Small intestine (tissue), 7 donors: ENCODE measurements around the gene RBP5. TPM values are rescaled to one million over a fixed set of nuclear protein-coding genes. Genes with fewer than 3 reads are reported as not detected.

Experiments
- DNase-seq, 2 donors: peaks; one replicate each; pipeline versions ENCODE4 v3.0.0 to v3.0.0-alpha.2; 2013
- FAIRE-seq: peaks from 2 replicates; lab custom pipeline; 2012; peaks lifted over from hg19 to GRCh38; lab: Jason Lieb, UNC
- H3K27ac ChIP-seq, 3 donors: one replicate each; pipeline ENCODE4 v1.5.1; 2013; ENCODE audit warnings: low read length in 2 of 3, mild to moderate bottlenecking in 2 of 3, control low read depth in 1 of 3, inconsistent platforms in 1 of 3, low read depth in 1 of 3, moderate library complexity in 1 of 3
- H3K27me3 ChIP-seq, 3 donors: one replicate each; pipeline ENCODE4 v1.6.1; 2013; ENCODE audit warnings: low read length in 3 of 3, inconsistent platforms in 1 of 3; ENCODE audit not compliant: control insufficient read depth in 3 of 3, insufficient read depth in 3 of 3
- H3K36me3 ChIP-seq, 3 donors: one replicate each; pipeline ENCODE4 v1.6.1; 2013; ENCODE audit warnings: low read length in 3 of 3, inconsistent platforms in 1 of 3, low read depth in 1 of 3, mild to moderate bottlenecking in 1 of 3, moderate library complexity in 1 of 3; ENCODE audit not compliant: control insufficient read depth in 3 of 3, insufficient read depth in 2 of 3
- H3K4me1 ChIP-seq, 3 donors: one replicate each; pipeline ENCODE4 v1.6.1; 2013; ENCODE audit warnings: low read length in 2 of 3, inconsistent platforms in 1 of 3, low read depth in 1 of 3, mild to moderate bottlenecking in 1 of 3, moderate library complexity in 1 of 3; ENCODE audit not compliant: control insufficient read depth in 3 of 3, insufficient read depth in 2 of 3
- H3K4me3 ChIP-seq, 3 donors: one replicate each; pipeline ENCODE4 v1.5.1; 2013; ENCODE audit warnings: low read length in 3 of 3, control low read depth in 1 of 3, inconsistent platforms in 1 of 3, low read depth in 1 of 3, mild to moderate bottlenecking in 1 of 3, moderate library complexity in 1 of 3
- H3K9me3 ChIP-seq, 2 donors: one replicate each; pipeline ENCODE4 v1.6.1; 2013; ENCODE audit warnings: low read depth in 1 of 2, low read length in 1 of 2; ENCODE audit not compliant: control insufficient read depth in 2 of 2, insufficient read depth in 1 of 2
- WGBS, 3 donors: extraction: QIAGEN DNeasy Blood & Tissue Kit; methylation state at CpG; one replicate each; pipeline ENCODE4 v1.1.7; 2013; 5-methylcytosine and 5-hydroxymethylcytosine counted together
- polyA plus RNA-seq, 4 donors: library from polyadenylated mRNA; stranded (reverse) in 3 of 4; unstranded in 1 of 4; fragments of 200-250 nt in 3 of 4; fragments of 120-200 nt in 1 of 4; gene quantifications; one replicate each; pipeline versions ENCODE4 v1.2.1 to v1.2.3, GENCODE V29; 2013
- donor health status: healthy with polysubstance abuse.
- donor health status: control.
- donor health status: control.
- donor health status: Bipolar disorder and iron deficiency.
- donor health status: healthy.

Gene RBP5
- polyA plus RNA-seq, 4 donors: 0.67 to 19.0 (median 7.8) TPM

DNA sequence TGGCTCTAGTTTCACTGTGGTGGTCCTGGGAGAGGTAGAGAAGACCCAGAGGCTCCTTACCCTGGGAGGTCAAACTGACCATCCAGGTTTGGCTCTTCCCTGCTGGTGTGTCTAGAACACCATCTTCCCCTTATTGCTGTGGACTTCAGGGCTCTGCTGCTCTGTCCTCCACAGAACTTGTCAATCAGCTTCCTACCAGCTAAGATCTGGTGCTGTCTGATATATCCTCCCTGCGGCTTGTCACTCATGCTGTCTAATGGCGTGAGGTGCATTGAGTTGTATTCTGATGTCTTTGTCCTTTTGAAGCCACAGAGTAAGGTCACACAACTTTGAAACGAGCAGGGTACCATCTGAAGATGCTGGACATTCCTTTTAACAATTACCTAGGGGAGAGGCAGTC is 12.5 kb downstream of the RBP5 start:
- H3K36me3 ChIP-seq: peaks cover 0 to 62% (median 0%) of the 10 kb centered on the region in 3 donors
- WGBS, 3 donors: 83 to 88% (median 86%) methylated on average over 3 of the region's 3 CpGs
- no peak overlapping the region for H3K27ac ChIP-seq
- no peaks in the 10 kb centered on the region for H3K27me3 ChIP-seq
- H3K4me3 ChIP-seq: no peak overlapping the region
- FAIRE-seq: no peak
- no peaks in the 10 kb centered on the region for H3K9me3 ChIP-seq
- no peak for DNase-seq
- H3K4me1 ChIP-seq: peaks cover 0 to 18% (median 3%) of the 10 kb centered on the region in 3 donors

DNA sequence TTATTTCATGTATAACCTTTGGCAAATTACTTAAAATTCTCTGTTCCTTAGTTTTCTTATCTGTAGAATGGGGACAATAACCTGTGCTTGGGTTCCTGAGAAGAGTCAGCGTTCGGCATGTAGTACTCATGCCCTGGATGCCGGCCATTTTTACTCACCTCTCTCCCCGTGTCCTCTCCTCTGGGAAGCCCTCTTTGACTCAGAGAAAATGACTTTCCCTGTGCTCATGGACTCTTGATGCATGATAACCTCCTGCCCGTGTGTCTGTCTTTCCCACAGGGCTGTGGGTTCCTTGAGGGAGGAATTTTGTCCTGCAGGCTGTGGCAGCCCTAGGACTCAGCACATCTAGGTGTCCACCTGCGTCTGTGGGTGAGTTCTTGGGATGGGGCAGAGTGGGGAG is 13.8 kb downstream of the RBP5 start:
- Histone ChIP-seq H3K27ac (no peak overlapping the region), H3K27me3 (no peaks in the 10 kb centered on the region), H3K9me3 (no peaks in the 10 kb centered on the region), H3K36me3 (peaks cover 0 to 59% (median 0%) of the 10 kb centered on the region in 3 donors), H3K4me1 (peaks cover 0 to 18% (median 3%) of the 10 kb centered on the region in 3 donors), H3K4me3 (no peak overlapping the region)
- FAIRE-seq: no peak
- no peak for DNase-seq
- WGBS, 3 donors: 87 to 93% (median 87%) methylated on average over 6 of the region's 6 CpGs

DNA sequence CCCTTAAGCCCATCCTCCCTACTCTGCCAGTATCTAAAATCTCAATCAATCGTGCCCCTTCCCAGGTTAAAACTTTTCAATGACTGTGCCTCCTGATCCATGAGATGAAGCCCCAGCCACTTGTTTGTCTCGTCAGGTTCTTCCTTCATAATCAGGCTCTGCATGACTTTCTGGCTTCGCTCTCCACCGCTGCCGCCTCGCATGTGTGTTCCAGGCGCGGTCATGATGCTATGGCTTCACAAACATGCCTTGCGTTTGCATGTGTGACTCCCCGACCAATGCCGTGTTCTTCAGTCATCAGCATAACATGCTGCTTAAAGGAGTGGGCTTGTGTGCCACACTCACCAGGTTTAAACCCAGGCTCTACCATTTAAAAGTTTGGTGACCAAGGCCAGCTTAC is 14.7 kb downstream of the RBP5 start:
- DNase-seq: no peak
- FAIRE-seq: no peak
- Histone ChIP-seq H3K27me3 (no peaks in the 10 kb centered on the region), H3K4me3 (no peak overlapping the region), H3K4me1 (peaks cover 0 to 22% (median 3%) of the 10 kb centered on the region in 3 donors), H3K36me3 (peaks cover 0 to 53% (median 0%) of the 10 kb centered on the region in 3 donors), H3K9me3 (no peaks in the 10 kb centered on the region), H3K27ac (no peak overlapping the region)
- 92 to 95% (median 94%) methylated on average over 11 of the region's 11 CpGs for WGBS, 3 donors

DNA sequence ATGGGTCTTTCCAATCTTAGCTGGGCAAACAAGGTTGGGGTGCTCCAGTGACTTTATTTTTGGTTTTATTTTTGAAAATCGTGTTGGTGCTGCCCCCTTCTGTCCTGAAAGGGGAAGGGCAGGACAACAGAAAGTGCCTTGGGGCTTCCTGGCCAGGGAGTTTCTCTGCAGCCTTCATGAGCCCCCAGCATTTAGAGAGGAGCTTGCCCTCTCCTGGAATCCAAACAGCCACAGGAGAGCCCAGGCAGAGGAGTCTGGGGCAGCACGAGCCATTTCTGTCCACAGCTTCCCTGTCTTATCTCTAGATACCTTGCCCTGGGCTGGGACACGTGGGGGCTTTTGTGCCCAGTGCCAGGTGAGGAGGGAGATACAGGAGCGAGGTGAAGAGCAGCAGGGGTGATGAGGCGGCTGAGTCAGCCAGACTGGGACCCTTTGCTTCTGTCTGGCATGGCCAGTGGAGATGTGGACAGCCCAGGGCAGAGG is 15.3 kb downstream of the RBP5 start:
- Histone ChIP-seq H3K4me1 (peaks cover 0 to 21% (median 3%) of the 10 kb centered on the region in 3 donors), H3K9me3 (no peaks in the 10 kb centered on the region), H3K27me3 (no peaks in the 10 kb centered on the region), H3K27ac (no peak overlapping the region), H3K36me3 (peaks cover 0 to 51% (median 0%) of the 10 kb centered on the region in 3 donors), H3K4me3 (no peak overlapping the region)
- 24 to 41% (median 26%) methylated on average over 4 to 5 of the region's 5 CpGs for WGBS, 3 donors
- DNase-seq (peak; percentile 42 to 55), FAIRE-seq (no peak)

DNA sequence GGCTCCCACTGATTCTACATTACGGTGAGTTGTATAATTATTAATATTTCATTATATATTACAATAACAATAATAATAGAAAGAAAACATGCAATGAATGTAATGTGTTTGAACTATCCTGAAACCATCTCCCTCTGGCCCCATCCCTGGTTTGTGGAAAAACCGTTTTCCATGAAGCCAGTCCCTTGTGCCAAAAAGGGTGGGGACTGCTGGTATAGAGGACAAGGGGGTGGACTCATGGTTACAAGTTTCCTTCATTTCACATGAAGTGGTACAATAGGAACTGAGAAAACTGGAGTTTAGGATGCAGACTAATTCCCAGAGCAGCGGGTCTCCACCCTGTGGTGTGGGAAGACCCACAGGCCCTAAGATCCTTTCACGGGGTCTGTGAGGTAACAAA is 16.6 kb downstream of the RBP5 start:
- no peak for FAIRE-seq
- Histone ChIP-seq H3K4me3 (no peak overlapping the region), H3K4me1 (peaks cover 0 to 9% (median 2%) of the 10 kb centered on the region in 3 donors), H3K27ac (no peak overlapping the region), H3K36me3 (peaks cover 0 to 39% (median 0%) of the 10 kb centered on the region in 3 donors), H3K27me3 (no peaks in the 10 kb centered on the region), H3K9me3 (no peaks in the 10 kb centered on the region)
- WGBS, 3 donors: 74 to 87% (median 83%) methylated on average over 4 of the region's 4 CpGs
- DNase-seq: no peak

DNA sequence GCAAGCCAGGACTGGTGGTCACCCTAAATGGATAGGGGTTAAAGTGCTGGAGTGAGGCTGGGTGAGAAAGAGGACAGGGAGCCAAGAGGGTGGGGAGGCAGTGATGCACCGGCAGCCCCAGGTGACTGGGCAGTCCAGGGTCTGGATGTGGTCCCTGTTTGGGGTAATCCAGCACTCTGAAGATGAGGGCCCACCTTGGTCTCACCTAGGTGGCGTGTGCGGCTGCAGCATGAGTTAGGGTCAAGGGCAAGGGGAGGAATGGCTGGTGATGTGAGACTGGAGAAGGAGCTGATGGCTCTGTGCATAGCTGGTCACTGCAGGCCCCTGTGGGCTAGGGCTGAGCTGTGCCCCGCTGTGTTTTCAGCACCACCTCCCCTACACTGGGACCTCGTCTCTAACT is 18.0 kb downstream of the RBP5 start:
- Histone ChIP-seq H3K27me3 (no peaks in the 10 kb centered on the region), H3K9me3 (no peaks in the 10 kb centered on the region), H3K4me1 (peaks cover 0 to 9% (median 2%) of the 10 kb centered on the region in 3 donors), H3K27ac (no peak overlapping the region), H3K4me3 (no peak overlapping the region), H3K36me3 (peaks cover 0 to 27% (median 0%) of the 10 kb centered on the region in 3 donors)
- DNase-seq (no peak), FAIRE-seq (no peak)
- WGBS, 3 donors: 91 to 93% (median 93%) methylated on average over 5 of the region's 5 CpGs

- H3K9me3 ChIP-seq: no peaks in the 10 kb centered on the region
- peak overlapping the region in 1 of 3 donors; percentile 27 for H3K27ac ChIP-seq
- no peak for DNase-seq
- H3K4me1 ChIP-seq: peaks cover 0 to 9% (median 2%) of the 10 kb centered on the region in 3 donors
- H3K36me3 ChIP-seq: peaks cover 0 to 22% (median 0%) of the 10 kb centered on the region in 3 donors
- no peaks in the 10 kb centered on the region for H3K27me3 ChIP-seq
- FAIRE-seq: no peak
- peak overlapping the region in 1 of 3 donors; percentile 74 for H3K4me3 ChIP-seq
- 55 to 68% (median 61%) methylated on average over 5 of the region's 5 CpGs for WGBS, 3 donors
Observed at GRCh38 chr12:7109572-7109920, 19.1 kb downstream of the RBP5 start.

DNA sequence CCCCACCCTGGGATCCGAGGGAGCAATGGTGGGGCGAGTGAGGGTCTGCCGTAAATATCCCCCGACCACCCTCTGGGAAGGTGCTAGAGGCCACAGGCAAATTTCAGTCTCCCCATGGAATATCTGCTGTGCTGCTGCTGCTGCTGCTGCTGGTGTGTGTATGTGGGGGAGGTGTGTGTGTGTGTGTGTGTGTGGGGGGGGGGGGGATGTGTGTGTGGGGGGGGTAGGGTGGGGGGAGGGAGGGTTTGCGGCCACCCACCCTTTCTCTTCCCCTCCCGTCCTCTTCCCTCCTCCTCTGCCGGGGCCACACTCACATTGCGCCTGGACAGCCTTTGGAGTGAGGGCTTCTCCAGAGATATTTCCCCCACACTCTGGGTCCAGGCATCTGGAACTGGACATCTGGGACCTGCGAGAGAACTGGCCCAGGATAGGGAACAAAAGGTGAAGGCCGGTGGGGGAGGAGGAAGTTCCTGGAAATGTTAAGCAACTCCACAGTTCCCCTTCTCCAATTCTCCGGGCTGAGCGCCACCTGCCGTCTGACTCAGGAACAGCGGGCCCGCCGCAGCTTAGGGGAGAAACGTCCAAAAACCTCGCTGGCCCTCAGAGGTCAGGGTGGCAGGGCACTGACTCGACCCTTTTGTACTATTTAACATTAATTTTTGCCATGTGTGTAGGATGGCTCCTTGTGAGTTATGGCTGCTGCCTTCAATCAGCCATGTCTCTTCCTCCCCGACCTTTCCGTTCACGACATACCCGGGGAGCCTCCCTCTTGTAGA is 19.7 kb downstream of the RBP5 start, which contains the start of gene C1RL:
Gene C1RL (minus strand): TSS at position 419 of the 776 bp plus-strand sequence. CDS start 34 bp downstream, at position 385.
- FAIRE-seq (no peak), DNase-seq (peak; percentile 83 to 92)
- H3K4me3 ChIP-seq: peak within 1 kb of the TSS; percentile 59 to 74 (median 71)
- no peaks in the 10 kb centered on the region for H3K27me3 ChIP-seq
- 9 to 13% (median 11%) methylated on average over 19 to 23 of the region's 23 CpGs for WGBS, 3 donors
- H3K4me1 ChIP-seq: peaks cover 0 to 12% (median 2%) of the 10 kb centered on the region in 3 donors
- H3K9me3 ChIP-seq: no peaks in the 10 kb centered on the region
- H3K36me3 ChIP-seq: peaks cover 0 to 27% (median 3%) of the 10 kb centered on the region in 3 donors
- peak within 1 kb of the TSS; percentile 90 to 98 (median 91) for H3K27ac ChIP-seq
